Fibroblast of peridontal ligament (primary cell): ENCODE data around the gene PPP1R9B.

Experiments
- DNase-seq: peaks from one replicate; pipeline ENCODE4 v3.0.0-alpha.2; 2010; ENCODE audit errors: extremely low read depth

Gene PPP1R9B

GRCh38 chr17:50125420-50125997 is 25.0 kb downstream of the PPP1R9B start:
- no peak for DNase-seq

- DNase-seq: peak; percentile 27
Observed at GRCh38 chr17:50123649-50124349, 26.7 kb downstream of the PPP1R9B start.

DNA sequence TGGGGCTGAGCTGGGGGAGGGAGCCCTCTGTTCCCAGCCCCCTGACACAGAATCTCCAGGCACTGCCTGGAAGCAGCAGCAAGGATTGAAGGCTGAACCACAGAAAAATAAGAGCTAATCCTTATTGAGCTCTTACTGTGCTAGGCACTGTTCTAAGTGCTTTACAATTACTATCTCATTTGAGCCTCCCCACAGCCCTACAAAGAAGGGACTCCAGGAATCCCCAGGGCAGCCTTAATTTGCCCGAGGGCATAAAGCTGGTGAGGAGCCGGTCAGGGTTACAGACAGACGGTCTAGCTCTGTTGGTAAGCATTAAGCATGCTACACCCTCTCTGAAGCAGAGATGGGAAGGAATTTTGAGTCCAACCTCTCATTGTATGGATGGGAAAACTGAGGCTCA is 27.5 kb downstream of the PPP1R9B start:
- DNase-seq: no peak

GRCh38 chr17:50120475-50121253 is 29.8 kb downstream of the PPP1R9B start:
- DNase-seq: no peak

GRCh38 chr17:50118828-50119218 is 31.7 kb downstream of the PPP1R9B start:
- no peak for DNase-seq

DNA sequence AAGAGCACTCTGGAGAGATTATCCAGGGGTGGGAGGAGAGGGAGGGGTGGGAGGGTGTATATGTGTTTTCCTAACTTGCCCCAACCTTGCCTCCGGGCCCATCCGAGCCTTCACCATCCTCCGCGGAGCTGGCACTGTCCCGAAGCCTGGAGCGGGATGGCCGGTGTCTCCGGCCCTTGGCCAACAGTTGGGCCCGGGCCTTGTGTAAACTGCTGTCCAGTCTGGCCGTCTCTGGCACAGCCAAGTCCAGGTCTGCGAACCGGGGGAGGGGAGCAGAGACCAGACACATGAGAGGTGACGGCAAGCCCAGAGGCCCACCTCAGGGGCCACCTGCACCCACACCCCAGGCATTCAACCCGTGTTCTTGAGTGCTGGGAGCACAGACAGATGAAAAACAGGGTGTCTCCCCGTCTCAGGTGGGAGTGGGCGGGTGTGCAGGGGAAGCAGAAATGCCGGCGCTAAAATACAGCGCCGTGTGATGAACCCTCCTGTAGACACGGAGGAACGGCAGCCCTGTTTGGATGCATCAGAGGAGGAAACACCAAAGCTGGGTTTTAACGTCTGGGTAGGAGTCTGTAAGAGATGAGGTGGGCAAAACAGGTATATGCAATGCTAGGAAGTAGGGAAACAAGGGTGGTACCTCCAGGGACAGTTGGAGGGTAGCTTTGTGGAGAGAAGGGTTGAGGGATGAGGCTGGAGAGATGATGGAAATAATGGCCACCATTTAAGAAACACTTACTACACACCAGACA is 32.2 kb downstream of the PPP1R9B start:
- DNase-seq: no peak

GRCh38 chr17:50117202-50118051 is 33.0 kb downstream of the PPP1R9B start:
- DNase-seq: peak; percentile 24

- no peak for DNase-seq
Observed at GRCh38 chr17:50115756-50116155, 34.7 kb downstream of the PPP1R9B start.

DNA sequence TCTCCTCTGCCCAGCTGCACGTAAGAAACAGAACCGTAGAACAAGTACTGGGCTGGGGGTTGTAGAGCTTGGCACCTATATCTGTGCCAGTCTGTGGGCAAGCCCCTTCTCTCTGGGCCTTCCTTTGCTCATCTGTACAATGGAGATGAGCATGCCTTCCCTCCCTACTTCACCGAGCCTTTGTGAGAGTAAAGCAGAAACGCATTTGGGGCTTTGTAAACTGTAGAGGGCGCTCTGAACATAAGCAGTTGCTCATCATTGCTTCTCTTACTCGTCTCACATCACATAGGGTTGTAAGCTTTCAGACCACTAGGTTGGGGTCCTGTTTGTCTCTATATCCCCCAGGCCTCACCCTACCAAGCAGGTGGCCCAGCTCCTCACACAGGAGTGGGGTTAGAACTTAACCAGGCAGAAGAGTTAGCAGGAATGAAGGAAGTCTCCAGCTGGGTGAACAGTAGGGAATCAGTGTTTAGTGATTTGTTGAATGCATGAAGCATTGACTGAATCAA is 35.6 kb downstream of the PPP1R9B start:
- peak; percentile 78 for DNase-seq

DNA sequence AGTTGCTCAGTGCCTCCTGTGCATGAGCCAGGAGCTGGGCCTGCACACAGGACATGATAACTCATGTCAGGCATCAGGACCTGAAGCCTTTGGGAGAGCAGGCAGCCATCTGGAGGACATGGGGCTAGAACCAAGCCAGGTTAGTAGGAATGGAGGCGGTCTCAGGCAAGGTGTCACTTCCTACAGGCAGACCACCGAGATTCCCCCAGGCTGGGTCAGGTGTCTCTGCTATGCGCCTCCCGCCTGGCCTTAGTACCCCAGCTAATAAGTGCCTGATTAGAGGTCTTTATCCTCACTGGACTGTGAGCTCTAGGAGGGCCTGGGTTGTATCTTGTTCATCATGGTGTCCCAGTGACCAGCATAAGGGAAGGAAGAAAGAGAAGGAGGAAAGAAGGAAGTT is 36.1 kb downstream of the PPP1R9B start:
- no peak for DNase-seq

- DNase-seq: no peak
Observed at GRCh38 chr17:50113624-50114320, 36.7 kb downstream of the PPP1R9B start.

DNA sequence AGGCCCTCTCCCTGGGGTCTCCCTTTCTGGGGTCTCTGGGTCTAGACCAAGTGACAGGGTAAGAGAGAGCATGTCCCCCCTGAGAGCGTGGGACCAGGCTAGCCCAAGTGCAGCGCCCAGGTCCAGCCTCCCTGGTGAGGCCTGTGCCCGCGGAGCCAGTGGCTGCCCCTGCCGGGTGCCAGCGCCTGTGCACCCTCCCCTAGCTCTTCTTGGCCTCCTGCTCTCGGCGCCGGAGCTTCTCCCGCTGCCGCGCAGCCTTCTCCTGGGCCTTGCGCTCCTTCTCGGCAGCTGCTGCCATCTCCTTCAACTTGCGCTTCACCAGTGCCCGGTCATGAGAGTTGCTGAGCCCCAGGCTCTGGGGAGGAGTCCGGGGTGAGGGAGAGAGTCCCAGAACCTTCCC is 37.8 kb downstream of the PPP1R9B start:
- DNase-seq: no peak

GRCh38 chr17:50111673-50112655 is 38.5 kb downstream of the PPP1R9B start:
- DNase-seq: no peak

DNA sequence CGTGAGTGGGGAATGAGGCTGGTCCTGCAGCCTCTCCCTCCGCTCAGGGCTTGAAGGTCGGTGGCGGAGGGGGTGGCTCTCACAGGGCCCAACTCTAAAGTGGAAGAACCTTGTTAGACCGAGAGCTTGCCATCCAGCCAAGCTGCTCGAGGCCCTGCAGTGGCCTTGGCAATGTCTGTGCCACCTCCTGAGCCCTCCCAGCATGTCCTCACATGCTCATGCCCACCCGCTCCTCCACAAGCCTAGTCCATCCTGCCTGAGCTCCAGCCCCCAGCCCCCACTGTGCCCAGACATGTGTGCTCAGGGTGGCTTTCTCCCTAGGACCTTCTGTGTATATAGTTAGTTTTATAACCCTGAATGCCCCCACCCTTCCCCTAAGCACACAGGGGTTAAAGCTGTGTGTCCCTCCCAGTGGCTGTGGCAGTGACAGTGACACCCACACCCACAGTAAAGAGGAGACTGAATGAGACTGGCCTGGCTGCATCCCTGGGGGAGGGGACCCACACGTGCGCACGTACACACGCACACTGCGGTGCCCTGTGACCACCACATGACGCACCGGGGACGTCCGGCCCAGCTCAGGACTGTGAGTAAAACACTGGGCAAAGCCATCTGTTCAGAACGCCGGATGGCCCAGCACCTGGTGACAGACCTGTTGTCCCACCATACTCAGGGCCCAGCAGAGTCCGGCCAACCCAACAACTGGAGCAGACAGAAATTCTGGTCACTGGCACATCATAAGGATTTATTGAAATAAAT is 39.7 kb downstream of the PPP1R9B start:
- no peak for DNase-seq

DNA sequence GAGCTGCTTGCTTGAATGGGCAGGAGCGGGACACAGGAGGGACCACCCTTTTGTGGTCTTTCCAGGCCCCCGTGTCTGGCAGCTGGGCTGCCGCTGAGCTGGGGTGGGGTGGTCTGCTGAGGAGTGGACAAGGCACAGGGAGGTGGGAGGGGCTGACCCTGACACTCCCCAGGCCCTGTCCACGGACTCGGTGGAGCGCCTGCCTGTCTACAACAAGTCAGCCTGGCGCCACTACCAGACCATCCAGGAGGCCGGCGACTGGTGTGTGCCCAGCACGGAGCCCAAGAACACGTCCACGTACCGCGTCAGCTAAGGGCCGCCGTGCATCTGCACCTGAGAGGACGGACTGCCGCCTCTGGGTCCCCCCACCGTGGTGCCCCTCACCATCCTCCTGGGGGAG is 40.7 kb downstream of the PPP1R9B start:
- no peak for DNase-seq

DNA sequence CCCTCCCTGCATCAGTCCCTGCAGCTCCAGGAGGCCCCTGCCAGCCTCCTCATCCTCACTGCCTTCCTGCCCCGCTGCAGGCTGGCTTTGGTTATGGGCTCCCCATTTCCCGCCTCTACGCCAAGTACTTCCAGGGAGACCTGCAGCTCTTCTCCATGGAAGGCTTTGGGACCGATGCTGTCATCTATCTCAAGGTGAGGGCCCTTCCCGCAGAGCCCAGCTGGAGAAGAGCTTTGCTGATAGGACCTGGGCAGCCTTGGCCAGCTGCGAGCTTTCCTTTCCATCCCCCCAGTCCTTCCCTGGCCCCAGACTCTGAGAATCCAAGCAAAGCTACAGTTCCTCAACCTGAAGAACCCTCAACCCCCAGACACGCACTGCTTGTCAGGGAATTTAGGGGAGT is 41.3 kb downstream of the PPP1R9B start:
- no peak for DNase-seq

DNA sequence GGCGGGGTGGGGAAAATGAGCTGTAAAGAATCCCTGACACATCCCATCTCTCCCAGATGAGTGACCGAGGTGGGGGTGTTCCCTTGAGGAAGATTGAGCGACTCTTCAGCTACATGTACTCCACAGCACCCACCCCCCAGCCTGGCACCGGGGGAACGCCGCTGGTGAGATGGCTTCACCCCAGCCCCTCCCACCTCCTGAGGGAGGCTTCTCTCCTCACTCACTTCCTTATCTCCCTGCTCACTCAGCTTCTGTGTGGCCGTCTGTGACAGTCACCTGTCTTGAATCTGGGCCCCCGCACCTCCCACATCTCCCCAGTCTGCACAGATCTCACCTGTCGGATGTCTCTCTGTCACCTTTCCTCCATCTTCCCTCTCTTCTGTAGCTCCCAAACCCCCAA is 41.9 kb downstream of the PPP1R9B start:
- no peak for DNase-seq

DNA sequence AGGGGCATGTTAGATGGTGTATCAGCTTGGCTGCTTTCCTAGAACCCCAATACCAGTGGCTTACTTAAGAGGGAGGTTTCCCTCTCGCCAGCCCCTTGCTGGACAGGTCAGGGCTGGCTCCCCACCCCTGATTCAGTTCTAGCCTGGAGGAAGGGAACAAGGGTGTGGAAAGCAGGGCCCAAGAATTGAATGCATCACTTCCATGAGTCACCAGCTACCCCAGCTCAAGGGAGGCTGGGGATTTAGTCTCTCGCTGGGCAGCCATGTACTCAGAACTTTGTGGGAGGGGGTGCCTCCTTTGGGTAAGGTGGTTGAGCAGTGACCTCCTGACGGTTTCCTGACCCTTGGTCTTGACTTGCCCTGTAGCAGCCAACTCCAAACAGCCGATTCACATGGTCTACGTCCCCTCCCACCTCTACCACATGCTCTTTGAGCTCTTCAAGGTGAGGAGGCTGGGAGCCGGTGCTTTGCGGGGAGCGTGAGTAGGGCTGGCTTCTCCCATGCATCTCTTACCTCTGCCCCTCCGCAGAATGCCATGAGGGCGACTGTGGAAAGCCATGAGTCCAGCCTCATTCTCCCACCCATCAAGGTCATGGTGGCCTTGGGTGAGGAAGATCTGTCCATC is 42.6 kb downstream of the PPP1R9B start:
- DNase-seq: peak; percentile 46
